Common myeloid progenitor, CD34-positive (primary cell): Measurements from ENCODE around the gene DYNLT2B.
A peak's percentile ranks its signal among the peaks of the same experiment; 100 is the strongest.

Source experiments
- CTCF ChIA-PET: fragments of 350-600 bp; sonication (Branson Sonifier 250); formaldehyde crosslinking; loops from one replicate; lab custom pipeline; 2021; ENCODE audit warnings: antibody characterized with exemption; lab: Charles Lee
- POLR2A ChIA-PET: fragments of 350-600 bp; sonication (Branson Sonifier 250); formaldehyde crosslinking; loops from one replicate; lab custom pipeline; 2021; ENCODE audit warnings: antibody characterized with exemption; lab: Charles Lee
- DNase-seq, 3 donors: peaks; one replicate each; pipeline versions ENCODE4 v3.0.0 to v3.0.0-alpha.2; 2013
- H3K27ac ChIP-seq, 2 experiments: 1 replicate in 1 of 2; 2 replicates in 1 of 2; pipeline ENCODE4 v1.7.0; 2013; ENCODE audit warnings: inconsistent platforms in 2 of 2, low read length in 2 of 2, mild to moderate bottlenecking in 2 of 2, low read depth in 1 of 2, moderate library complexity in 1 of 2; ENCODE audit not compliant: severe bottlenecking in 2 of 2, insufficient read depth in 1 of 2, poor library complexity in 1 of 2
- H3K27me3 ChIP-seq, 5 experiments: replicated peaks in 2 of 5; 1 replicate in 3 of 5; 2 replicates in 2 of 5; pipeline versions ENCODE4 v1.6.1 to v1.7.0; 2013; ENCODE audit warnings: low read length in 4 of 5, mild to moderate bottlenecking in 2 of 5, moderate library complexity in 2 of 5, inconsistent platforms in 1 of 5; ENCODE audit not compliant: insufficient read depth in 5 of 5, control insufficient read depth in 4 of 5
- H3K36me3 ChIP-seq, 4 experiments: 1 replicate in 2 of 4; 2 replicates in 2 of 4; pipeline versions ENCODE4 v1.6.1 to v1.7.0; 2013; ENCODE audit warnings: low read length in 3 of 4, control low read depth in 1 of 4, mild to moderate bottlenecking in 1 of 4; ENCODE audit not compliant: control insufficient read depth in 4 of 4, insufficient read depth in 4 of 4
- H3K4me1 ChIP-seq, 4 experiments: 1 replicate in 3 of 4; 2 replicates in 1 of 4; pipeline versions ENCODE4 v1.6.1 to v1.7.1; 2013; ENCODE audit warnings: low read length in 3 of 4, mild to moderate bottlenecking in 3 of 4, control low read depth in 1 of 4, inconsistent platforms in 1 of 4, moderate library complexity in 1 of 4; ENCODE audit not compliant: control insufficient read depth in 4 of 4, insufficient read depth in 4 of 4; ENCODE audit errors: control extremely low read depth in 1 of 4
- H3K4me3 ChIP-seq, 7 experiments: 1 replicate in 4 of 7; 2 replicates in 3 of 7; pipeline versions ENCODE4 v1.5.1 to v1.7.0; 2013; ENCODE audit warnings: mild to moderate bottlenecking in 7 of 7, low read length in 6 of 7, moderate library complexity in 6 of 7, inconsistent platforms in 2 of 7, low read depth in 2 of 7, control low read depth in 1 of 7; ENCODE audit not compliant: insufficient read depth in 4 of 7, control insufficient read depth in 1 of 7; ENCODE audit errors: extremely low read depth in 1 of 7
- H3K9me3 ChIP-seq, 5 experiments: 1 replicate in 4 of 5; 2 replicates in 1 of 5; pipeline versions ENCODE4 v1.6.1 to v1.7.1; 2013; ENCODE audit warnings: low read length in 4 of 5, mild to moderate bottlenecking in 2 of 5, inconsistent platforms in 1 of 5, low read depth in 1 of 5, moderate library complexity in 1 of 5; ENCODE audit not compliant: control insufficient read depth in 4 of 5, insufficient read depth in 2 of 5; ENCODE audit errors: control extremely low read depth in 1 of 5
- WGBS: methylation state at CpG from one replicate; pipeline ENCODE4 v1.1.5; 2013; ENCODE audit not compliant: insufficient coverage; 5-methylcytosine and 5-hydroxymethylcytosine counted together

DYNLT2B gene

DNA sequence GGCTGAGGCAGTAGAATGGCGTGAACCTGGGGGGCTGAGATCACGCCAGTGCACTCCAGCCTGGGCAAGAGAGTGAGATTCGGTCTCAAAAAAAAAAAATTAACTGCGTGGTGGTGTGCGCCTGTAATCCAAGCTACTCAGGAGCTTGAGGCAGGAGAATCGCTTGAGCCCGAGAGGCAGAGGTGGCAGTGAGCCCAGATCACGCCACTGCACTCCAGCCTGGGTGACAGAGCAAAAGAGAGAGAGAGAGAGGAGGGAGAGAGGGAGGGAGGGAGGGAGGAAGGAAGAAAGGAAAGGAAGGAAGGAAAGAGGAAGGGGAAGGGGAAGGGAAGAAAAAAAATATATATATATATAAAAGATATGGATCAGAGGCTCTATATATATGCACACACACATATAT, 14.1 kb upstream of the DYNLT2B start:
- no peak overlapping the region for H3K27ac ChIP-seq
- H3K4me1 ChIP-seq = no peaks in the 10 kb centered on the region
- no peaks in the 10 kb centered on the region for H3K36me3 ChIP-seq
- DNase-seq = no peak
- peaks cover 0 to 1% (median 0%) of the 10 kb centered on the region in 5 experiments for H3K9me3 ChIP-seq
- H3K4me3 ChIP-seq = no peak overlapping the region
- H3K27me3 ChIP-seq = no peaks in the 10 kb centered on the region
- CTCF ChIA-PET = no interaction called here
- 97% methylated on average over 8 of the region's 8 CpGs for WGBS
- POLR2A ChIA-PET = no interaction called here

DNA sequence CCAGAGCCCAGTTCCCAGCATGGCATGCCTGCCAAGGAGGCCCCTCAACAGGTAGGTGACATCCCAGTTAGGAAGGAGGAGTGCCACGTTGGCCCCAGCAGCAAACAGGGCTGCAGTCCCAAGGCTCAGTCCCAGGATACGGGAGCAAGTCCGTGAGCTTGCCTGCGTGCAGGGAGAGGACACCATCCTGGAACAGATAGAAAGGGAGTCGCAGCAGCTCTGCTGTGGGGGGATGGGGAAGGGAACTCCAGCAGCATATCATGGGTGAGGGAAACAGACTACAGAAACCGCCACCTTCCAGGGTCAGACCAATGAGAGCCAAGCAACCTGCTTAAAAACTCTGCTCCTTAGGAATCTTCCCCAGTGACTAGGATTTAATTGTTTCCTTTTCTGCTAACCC, 9.4 kb upstream of the DYNLT2B start:
- ChIA-PET CTCF (no interaction called here), POLR2A (no interaction called here)
- Histone ChIP-seq H3K9me3 (no peaks in the 10 kb centered on the region), H3K27ac (no peak overlapping the region), H3K4me3 (no peak overlapping the region), H3K36me3 (no peaks in the 10 kb centered on the region), H3K4me1 (no peaks in the 10 kb centered on the region), H3K27me3 (no peaks in the 10 kb centered on the region)
- no peak for DNase-seq
- 53% methylated on average over 4 of the region's 6 CpGs for WGBS

DNA sequence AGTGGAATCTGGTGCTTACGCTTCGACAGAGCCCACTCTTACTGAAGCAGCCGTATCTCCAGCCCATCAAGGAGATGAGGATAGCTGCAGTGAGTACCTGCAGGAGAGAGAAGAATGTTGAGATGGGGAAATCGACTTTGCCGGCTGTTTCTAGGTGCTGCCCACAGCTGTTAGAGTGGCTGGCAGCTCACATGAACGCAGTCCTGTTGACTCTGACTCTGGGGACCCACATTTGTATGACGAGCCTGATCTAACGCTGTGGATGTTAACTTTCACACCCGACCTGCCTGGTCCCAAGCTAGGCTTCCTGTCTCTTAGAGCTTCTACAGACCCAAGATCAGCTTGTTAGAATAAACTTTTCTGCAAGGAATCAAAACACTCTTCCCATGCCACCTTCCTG, 8.9 kb upstream of the DYNLT2B start:
- WGBS = 82% methylated on average over 9 of the region's 9 CpGs
- H3K27ac ChIP-seq = no peak overlapping the region

DNA sequence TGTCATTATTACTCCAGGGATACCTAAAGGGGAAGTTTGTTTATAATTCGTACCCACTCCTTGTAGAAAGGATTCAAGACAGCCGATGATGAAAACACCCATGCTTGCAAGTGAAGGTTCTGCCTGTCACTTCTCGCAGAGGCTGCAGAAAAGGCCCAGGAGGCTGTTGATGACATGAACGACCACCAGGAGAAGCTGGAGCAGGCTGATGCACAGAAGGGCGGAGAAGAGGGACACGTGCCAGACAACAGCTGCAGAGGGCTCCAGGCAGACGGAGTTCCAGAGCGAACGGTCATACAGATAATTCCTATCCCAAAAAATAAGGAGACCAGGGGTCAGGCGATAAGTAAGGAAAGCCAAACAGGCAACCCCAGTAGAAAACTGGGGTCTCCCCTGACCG, 5.7 kb upstream of the DYNLT2B start:
- H3K9me3 ChIP-seq = no peaks in the 10 kb centered on the region
- peaks cover 0 to 11% (median 1%) of the 10 kb centered on the region in 4 experiments for H3K4me1 ChIP-seq
- WGBS = 93% methylated on average over 10 of the region's 11 CpGs
- no peak overlapping the region for H3K27ac ChIP-seq
- no peaks in the 10 kb centered on the region for H3K36me3 ChIP-seq
- no peak overlapping the region for H3K4me3 ChIP-seq
- no peaks in the 10 kb centered on the region for H3K27me3 ChIP-seq
- ChIA-PET CTCF (interaction anchor here (0.9 kb wide), 1 partner anchor 45 kb away, joined by 3 read pairs; no protein-coding TSS in a partner anchor), POLR2A (no interaction called here)
- DNase-seq = peak in 2 of 3 donors; percentile 31 to 37

More for the DNA sequence above, 8.9 kb upstream of the DYNLT2B start:
- DNase-seq = no peak
- Histone ChIP-seq H3K9me3 (no peaks in the 10 kb centered on the region), H3K36me3 (no peaks in the 10 kb centered on the region), H3K27me3 (no peaks in the 10 kb centered on the region), H3K4me1 (no peaks in the 10 kb centered on the region), H3K4me3 (no peak overlapping the region)
- ChIA-PET POLR2A (no interaction called here), CTCF (no interaction called here)

DNA sequence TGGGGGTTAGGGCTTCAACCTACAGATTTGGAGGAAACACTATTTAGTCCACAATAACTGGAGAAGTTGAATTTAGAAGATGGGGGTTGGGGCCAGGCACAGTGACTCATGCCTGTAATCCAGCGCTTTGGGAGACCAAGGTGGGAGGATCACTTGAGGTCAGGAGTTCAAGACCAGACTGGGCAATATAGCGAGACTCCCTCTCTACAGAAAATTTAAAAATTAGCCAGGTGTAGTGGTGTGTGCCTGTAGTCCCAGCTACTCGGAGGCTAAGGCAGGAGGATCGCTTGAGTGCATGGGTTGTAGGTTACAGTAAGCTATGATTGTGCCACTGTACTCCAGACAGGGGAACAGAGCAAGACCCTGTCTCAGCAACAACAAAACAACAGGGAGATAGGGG, 5.0 kb upstream of the DYNLT2B start:
- Histone ChIP-seq H3K27me3 (no peaks in the 10 kb centered on the region), H3K4me3 (no peak overlapping the region), H3K4me1 (peaks cover 0 to 11% (median 2%) of the 10 kb centered on the region in 4 experiments), H3K36me3 (no peaks in the 10 kb centered on the region), H3K27ac (no peak overlapping the region), H3K9me3 (no peaks in the 10 kb centered on the region)
- 100% methylated on average over 4 of the region's 4 CpGs for WGBS
- ChIA-PET CTCF (interaction anchor here (0.9 kb wide), 1 partner anchor 45 kb away, joined by 3 read pairs; no protein-coding TSS in a partner anchor), POLR2A (no interaction called here)
- DNase-seq = no peak

DNA sequence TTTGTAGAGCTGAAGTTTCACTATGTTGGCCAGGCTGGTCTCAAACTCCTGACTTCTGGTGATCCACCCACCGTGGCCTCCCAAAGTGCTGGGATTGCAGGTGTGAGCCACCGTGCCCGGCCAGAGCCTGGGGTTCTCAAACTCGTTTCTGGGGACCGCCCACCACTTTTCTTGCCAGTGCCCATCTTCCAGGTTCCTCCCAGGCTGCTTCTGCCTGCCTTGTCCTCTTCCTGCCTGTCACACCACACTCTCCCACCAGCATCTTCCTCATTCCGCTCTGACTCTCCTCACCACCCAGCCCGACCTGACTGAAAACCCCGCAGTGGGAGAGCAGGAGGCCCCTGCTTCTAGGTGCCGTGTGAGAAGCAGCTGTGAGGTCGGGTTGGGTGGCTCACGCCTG, 3.1 kb upstream of the DYNLT2B start:
- H3K9me3 ChIP-seq = no peaks in the 10 kb centered on the region
- no peak overlapping the region for H3K27ac ChIP-seq
- 81% methylated on average over 6 of the region's 11 CpGs for WGBS
- DNase-seq = peak in 2 of 3 donors; percentile 20 to 31
- peaks cover 0 to 11% (median 2%) of the 10 kb centered on the region in 4 experiments for H3K4me1 ChIP-seq
- CTCF ChIA-PET = interaction anchor here (0.9 kb wide), 1 partner anchor 106 kb away, joined by 3 read pairs; no protein-coding TSS in a partner anchor
- no peak overlapping the region for H3K4me3 ChIP-seq
- POLR2A ChIA-PET = no interaction called here
- H3K27me3 ChIP-seq = no peaks in the 10 kb centered on the region
- no peaks in the 10 kb centered on the region for H3K36me3 ChIP-seq

DNA sequence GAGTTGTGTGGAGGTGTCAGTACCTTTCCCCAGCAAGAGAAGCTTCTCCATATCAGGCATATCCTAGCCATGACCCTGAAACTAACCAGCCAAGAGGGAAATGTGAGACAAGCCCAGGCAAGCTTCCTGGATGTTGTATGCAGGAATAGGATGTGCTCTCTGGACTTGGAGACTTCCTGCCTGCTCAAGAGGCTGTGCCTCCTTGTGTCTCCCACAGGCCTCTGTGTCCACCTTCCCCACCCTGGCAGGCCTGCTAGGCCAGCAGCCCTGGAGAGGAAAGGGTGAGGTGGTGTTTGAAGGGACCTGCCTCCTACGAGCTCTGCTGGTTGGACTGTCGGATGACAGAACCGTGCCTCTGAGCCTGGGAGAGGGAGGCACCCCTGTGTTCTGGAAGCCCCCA, 2.1 kb upstream of the DYNLT2B start:
- Histone ChIP-seq H3K27me3 (no peaks in the 10 kb centered on the region), H3K9me3 (no peaks in the 10 kb centered on the region), H3K27ac (no peak overlapping the region), H3K36me3 (no peaks in the 10 kb centered on the region), H3K4me3 (no peak overlapping the region), H3K4me1 (peaks cover 0 to 11% (median 2%) of the 10 kb centered on the region in 4 experiments)
- ChIA-PET POLR2A (no interaction called here), CTCF (interaction anchor here (0.8 kb wide), 1 partner anchor 9 kb away, joined by 3 read pairs; no protein-coding TSS in a partner anchor)
- DNase-seq = no peak
- 95% methylated on average over 3 of the region's 3 CpGs for WGBS
